HG02610 (cell line): Measurements from ENCODE around the gene LY86.

ENCODE experiments used
- ATAC-seq: cut with Tn5 transposase; IDR thresholded peaks from one replicate; pipeline ENCODE4 v1.9.1; 2021; ENCODE audit warnings: mild to moderate bottlenecking, moderate library complexity; ENCODE audit not compliant: unreplicated experiment

Gene LY86

DNA sequence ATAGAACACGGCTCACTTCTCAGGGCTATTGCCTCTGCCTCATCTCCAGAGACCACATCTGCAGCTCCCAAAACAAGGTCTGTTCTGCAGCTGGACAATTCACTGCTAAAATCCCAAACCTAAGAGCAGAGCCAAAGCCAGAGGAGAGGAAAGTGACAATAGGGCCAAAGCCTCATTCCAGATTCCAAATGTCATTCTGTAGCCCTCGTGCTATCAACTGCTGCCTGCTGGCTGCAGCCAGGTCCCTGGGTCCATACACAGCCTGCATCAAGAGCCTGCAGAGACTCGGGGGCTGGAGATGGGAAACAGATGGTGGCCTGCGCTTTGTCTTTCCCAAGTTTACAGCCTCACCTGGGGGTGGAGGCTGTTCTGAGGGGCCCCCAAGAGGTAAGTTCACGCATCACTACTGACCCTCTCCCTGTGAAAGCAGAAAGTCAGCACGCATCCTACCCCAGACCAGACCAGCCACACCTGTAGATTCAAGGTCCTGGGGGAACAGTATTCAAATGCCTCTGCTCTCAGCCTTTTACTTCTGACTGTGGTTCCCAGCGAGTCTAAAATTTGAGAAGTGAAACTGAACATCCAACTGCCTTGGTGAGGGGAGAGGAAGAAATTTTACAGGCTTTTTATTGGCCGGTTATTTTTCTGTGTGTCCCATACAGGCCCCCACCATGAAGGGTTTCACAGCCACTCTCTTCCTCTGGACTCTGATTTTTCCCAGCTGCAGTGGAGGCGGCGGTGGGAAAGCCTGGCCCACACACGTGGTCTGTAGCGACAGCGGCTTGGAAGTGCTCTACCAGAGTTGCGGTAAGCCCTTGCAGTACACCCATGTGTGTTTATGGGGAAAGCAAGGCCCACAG lies at the start of gene LY86:
Gene LY86 (plus strand): TSS at position 657 of the 860 bp plus-strand sequence. CDS start 15 bp downstream, at position 672.
- ATAC-seq, result peak; percentile 55

GRCh38 chr6:6539036-6539435 lies 49.5 kb upstream of the LY86 start:
- no peak for ATAC-seq

DNA sequence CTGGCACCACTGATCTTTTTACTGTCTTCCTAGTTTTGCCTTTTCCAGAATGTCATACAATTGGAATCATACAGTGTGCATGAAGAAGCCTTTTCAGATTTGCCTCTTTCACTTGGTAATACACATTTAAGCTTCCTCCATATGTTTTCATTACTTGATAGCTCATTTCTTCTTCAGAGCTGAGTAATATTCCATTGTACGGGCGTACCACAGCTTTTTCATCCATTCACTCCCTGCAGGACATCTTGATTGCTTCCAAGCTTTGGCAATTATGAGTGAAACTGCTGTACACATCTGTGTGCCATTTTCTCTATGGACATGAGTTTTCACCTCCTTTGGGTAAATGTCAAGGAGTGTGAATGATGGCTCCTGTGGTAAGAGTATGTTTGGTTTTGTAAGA lies 46.2 kb upstream of the LY86 start:
- ATAC-seq, result no peak

GRCh38 chr6:6543181-6543879 lies 45.2 kb upstream of the LY86 start:
- ATAC-seq, result no peak

- ATAC-seq, result no peak
These were observed 42.8 kb upstream of the LY86 start for GRCh38 chr6:6545616-6546317.

DNA sequence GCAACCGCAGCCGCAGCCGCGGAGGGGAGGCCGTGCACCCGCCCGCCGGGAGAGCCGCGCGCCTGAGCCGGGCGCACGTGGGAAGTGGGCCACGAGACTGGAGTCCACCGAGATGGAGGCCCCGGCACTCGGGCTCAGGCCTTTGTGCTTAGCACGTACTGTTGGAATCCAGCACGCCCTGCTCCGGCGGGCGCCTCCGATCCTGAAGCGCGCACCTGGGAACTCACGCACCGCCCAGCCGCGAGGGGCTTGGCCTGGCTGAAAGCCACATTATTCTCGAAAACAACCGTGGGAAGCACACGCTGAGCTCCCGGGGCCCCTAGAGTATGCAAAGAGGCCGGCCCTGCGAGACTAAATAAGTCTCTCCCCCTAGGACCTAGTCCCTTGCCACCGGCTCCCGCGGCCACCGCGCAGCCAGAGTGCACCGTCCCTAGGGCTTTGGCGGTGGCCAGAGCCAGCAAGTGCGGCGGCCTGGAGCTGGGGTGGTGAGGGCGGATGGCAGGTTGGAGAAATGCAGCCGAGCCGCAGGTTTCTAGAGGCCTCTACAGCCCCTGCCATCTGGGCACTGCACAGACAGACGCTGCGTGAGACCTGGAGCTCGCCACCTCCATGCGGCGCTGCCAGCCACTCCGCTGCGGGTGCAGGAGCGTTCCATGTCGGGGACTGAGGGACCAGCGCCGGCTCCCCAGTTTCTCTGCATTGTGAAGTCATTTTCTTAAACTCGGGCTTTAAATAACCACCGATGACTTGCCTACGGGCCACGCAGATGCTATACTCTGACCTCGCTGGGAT lies 42.0 kb upstream of the LY86 start:
- peak; percentile 60 for ATAC-seq

- ATAC-seq, result peak; percentile 68
These were observed 41.2 kb upstream of the LY86 start for GRCh38 chr6:6547110-6547879.

GRCh38 chr6:6556161-6556737 lies 32.3 kb upstream of the LY86 start:
- no peak for ATAC-seq

DNA sequence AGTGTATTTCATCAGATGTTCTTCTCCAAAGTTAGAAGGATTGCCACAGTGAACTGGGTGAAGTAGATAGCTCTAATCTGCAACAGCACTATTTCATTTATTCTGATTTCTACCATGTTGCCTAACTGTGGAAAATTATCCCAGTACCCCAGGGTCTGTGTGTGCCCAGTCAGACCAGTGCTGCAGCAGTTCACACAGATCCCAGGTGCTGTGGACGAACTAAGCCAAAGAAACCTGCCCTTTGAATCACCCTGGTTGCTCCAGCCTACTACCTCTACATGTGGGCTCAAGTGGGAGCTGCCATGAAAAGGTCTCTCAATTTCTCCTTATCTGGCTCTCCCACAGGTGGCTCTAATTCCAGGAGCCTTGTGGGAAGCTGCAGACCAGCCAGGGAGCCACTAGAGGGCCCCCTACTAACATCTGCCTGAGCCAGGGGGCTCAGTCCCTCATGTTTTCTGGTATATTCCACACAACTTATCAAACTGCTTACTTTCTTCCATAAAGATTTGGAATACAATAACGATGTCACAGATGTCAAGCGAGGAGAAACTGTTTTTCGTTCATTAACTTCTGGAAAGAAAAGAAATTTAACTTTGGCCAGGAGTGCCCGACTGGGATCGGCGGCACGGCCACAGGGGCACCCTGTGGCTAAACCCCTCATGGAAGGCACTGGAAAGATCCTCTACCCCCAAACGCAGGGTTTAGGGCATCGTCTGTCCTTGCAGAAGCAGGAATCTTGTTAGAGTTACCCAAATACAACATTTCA lies 31.6 kb upstream of the LY86 start:
- ATAC-seq, result no peak

DNA sequence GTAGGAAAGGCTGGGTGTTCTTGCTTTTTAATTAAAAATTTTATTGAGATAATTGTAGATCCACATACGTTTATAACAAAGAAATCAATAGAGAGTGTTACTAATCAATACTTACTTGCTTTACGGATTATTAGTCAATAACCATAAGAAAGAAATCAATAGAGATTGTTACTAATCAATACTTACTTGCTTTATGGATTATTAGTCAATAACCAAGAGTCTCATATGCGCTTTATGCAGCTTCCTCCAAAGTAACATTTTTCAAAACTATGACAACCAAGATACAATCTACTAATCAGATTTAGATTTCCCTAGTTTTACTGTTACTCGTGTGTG lies 31.0 kb upstream of the LY86 start:
- ATAC-seq, result no peak

DNA sequence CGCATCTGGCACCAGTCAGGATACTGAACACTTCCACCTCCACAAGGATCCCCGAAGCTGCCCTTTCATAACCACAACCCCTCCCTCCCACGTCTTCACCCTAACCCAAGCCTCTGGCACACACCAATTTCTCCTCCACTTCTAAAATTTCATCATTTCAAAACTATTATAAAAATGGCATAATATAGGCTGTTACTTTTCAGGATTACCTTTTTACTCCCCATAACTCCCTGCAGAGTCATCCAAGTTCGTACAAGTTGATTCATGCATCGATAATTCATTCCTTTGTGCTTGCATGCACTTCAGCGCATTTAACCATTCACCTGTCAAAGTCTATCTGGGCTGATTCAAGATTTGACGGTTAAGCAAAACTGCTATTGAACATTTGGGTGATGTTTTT lies 30.6 kb upstream of the LY86 start:
- no peak for ATAC-seq

- ATAC-seq, result peak; percentile 75
These were observed 28.4 kb upstream of the LY86 start for GRCh38 chr6:6559994-6560570.

DNA sequence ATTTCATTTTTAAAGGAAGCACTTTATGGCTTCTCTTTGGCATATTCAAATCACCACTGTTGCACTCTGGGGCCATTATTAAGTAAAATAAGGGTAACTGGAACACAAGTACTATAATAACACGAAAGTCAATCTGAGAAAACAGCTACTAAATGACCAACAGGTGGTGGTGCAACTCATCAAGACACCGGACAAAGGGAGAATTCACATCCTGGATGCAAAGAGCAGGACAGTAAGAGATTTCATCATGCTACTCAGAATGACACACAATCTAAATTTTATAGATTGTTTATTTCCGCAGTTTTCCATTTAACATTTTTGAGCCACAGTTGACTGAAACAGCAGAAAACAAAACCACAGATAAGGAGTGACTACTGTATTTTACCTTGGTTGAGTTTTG lies 27.6 kb upstream of the LY86 start:
- no peak for ATAC-seq

GRCh38 chr6:6564154-6564553 lies 24.4 kb upstream of the LY86 start:
- ATAC-seq, result no peak

- ATAC-seq, result no peak
These were observed 23.5 kb upstream of the LY86 start for GRCh38 chr6:6565069-6565468.

DNA sequence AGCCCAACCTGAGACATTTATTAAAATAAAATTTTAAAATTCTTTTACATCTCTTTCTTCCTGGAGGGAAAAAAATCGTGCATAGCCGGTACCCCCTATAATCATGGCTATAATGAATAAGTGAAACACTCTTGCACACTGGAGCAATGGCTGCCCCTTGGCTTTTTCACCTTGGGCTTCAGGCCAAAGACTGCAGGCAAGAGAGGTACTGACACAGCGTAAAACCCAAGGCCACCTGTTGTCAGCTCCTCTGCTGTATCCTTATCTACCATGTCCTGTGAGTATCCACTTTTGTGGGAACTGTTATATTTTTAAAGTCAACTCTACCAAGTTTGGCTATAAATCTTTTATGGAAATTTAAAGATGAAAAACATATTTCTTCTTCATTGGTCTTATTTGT lies 23.0 kb upstream of the LY86 start:
- ATAC-seq, result no peak

DNA sequence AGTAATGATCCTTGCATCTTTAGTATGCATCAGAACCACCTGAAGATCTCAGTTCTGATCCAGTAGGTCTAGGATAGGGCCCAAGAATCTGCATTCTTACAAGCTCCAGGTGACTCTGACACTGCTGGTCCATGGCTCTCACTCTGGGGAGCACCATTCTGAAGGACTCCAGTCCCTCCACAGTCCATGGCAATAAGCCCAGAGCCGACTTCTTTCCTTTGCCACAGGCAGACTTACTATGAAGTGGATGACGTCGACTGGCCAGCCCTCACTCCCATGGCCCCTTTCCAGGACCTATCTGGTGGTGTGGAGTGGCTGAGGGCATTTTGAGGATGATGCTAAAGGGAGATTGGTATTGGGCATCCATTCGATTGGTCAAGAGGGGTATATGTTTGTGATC lies 21.8 kb upstream of the LY86 start:
- no peak for ATAC-seq

GRCh38 chr6:6569096-6569810 lies 19.3 kb upstream of the LY86 start:
- ATAC-seq, result no peak
